Measurements from ENCODE around the gene LRRC25. TPM values are rescaled to one million over a fixed set of nuclear protein-coding genes. Genes with fewer than 3 reads are reported as not detected.
"Not testable (repeated sequence)": the region's sequence is repeated elsewhere in the genome, so short reads cannot be mapped to it uniquely, and the experiment has no call there.

Gene LRRC25
- total RNA-seq, 1 donor from 2014 or later: 0.47 TPM

- ATAC-seq (ENCODE audit: low read depth): no peak
- CTCF ChIA-PET: no interaction called here
- Mint-ChIP-seq H3K4me1 (peaks cover 9% of the 10 kb centered on the region), H3K4me3 (no peak overlapping the region), H3K9me3 (no peaks in the 10 kb centered on the region), H3K27ac (no peak overlapping the region), H3K36me3 (ENCODE audit: low read depth) (peaks cover 39% of the 10 kb centered on the region), H3K27me3 (no peaks in the 10 kb centered on the region)
- no peak for DNase-seq
- intact Hi-C loops (cut with micrococcal nuclease): no loop called here
- TF ChIP-seq CTCF (IDR thresholded peaks at IDR 0.05): no peak
- POLR2A ChIA-PET: no interaction called here
Measured at GRCh38 chr19:18362934-18363542, 34.4 kb downstream of the LRRC25 start.

GRCh38 chr19:18361646-18362045 is 35.8 kb downstream of the LRRC25 start:
- H3K4me3 Mint-ChIP-seq: no peak overlapping the region

GRCh38 chr19:18357041-18357440 is 40.4 kb downstream of the LRRC25 start:
- TF ChIP-seq CTCF (IDR thresholded peaks at IDR 0.05): no peak
- CTCF ChIA-PET: no interaction called here

More at GRCh38 chr19:18361646-18362045, 35.8 kb downstream of the LRRC25 start:
- no peaks in the 10 kb centered on the region for H3K9me3 Mint-ChIP-seq
- intact Hi-C loops (cut with micrococcal nuclease): no loop called here
- peaks cover 9% of the 10 kb centered on the region for H3K4me1 Mint-ChIP-seq
- ChIA-PET POLR2A (interaction anchor here (0.6 kb wide), 2 partner anchors 90 to 174 kb away, joined by 3 to 5 read pairs; no protein-coding TSS in a partner anchor), CTCF (no interaction called here)
- no peaks in the 10 kb centered on the region for H3K27me3 Mint-ChIP-seq
- ATAC-seq (ENCODE audit: low read depth): no peak
- no peak overlapping the region for H3K27ac Mint-ChIP-seq
- TF ChIP-seq CTCF (IDR thresholded peaks at IDR 0.05): no peak
- DNase-seq: no peak
- peaks cover 52% of the 10 kb centered on the region for H3K36me3 Mint-ChIP-seq (ENCODE audit: low read depth)

GRCh38 chr19:18354743-18355142 is 42.7 kb downstream of the LRRC25 start:
- H3K27me3 Mint-ChIP-seq; H3K4me1 Mint-ChIP-seq; H3K4me3 Mint-ChIP-seq; H3K27ac Mint-ChIP-seq; DNase-seq; ATAC-seq (ENCODE audit: low read depth); H3K9me3 Mint-ChIP-seq: not testable (repeated sequence)
- H3K36me3 Mint-ChIP-seq (ENCODE audit: low read depth): peaks cover 44% of the 10 kb centered on the region
- POLR2A ChIA-PET: interaction anchor here (0.6 to 0.8 kb wide), 3 partner anchors 62 to 346 kb away, joined by 3 to 5 read pairs (median 4); no protein-coding TSS in a partner anchor
- intact Hi-C loops (cut with micrococcal nuclease): loop anchor here (5.0 kb wide), 1 partner anchor 33 kb away; the partner anchor contains the start of gene GDF15
- CTCF ChIA-PET: interaction anchor here (1.0 kb wide), 1 partner anchor 75 kb away, joined by 3 read pairs; no protein-coding TSS in a partner anchor

More at GRCh38 chr19:18357041-18357440, 40.4 kb downstream of the LRRC25 start:
- Mint-ChIP-seq H3K27ac (no peak overlapping the region), H3K27me3 (no peaks in the 10 kb centered on the region), H3K9me3 (no peaks in the 10 kb centered on the region), H3K36me3 (ENCODE audit: low read depth) (peaks cover 50% of the 10 kb centered on the region), H3K4me3 (no peak overlapping the region), H3K4me1 (no peaks in the 10 kb centered on the region)
- intact Hi-C loops (cut with micrococcal nuclease): no loop called here
- POLR2A ChIA-PET: no interaction called here
- no peak for ATAC-seq (ENCODE audit: low read depth)
- no peak for DNase-seq

- no peaks in the 10 kb centered on the region for H3K9me3 Mint-ChIP-seq
- no peak for ATAC-seq (ENCODE audit: low read depth)
- no peak overlapping the region for H3K4me3 Mint-ChIP-seq
- POLR2A ChIA-PET: no interaction called here
- no peak for TF ChIP-seq CTCF (IDR thresholded peaks at IDR 0.05)
- CTCF ChIA-PET: no interaction called here
- DNase-seq: no peak
- H3K4me1 Mint-ChIP-seq: no peaks in the 10 kb centered on the region
- intact Hi-C loops (cut with micrococcal nuclease): loop anchor here (5.0 kb wide), 1 partner anchor 34 kb away; the partner anchor contains the start of gene GDF15
- H3K27me3 Mint-ChIP-seq: no peaks in the 10 kb centered on the region
- H3K36me3 Mint-ChIP-seq (ENCODE audit: low read depth): peaks cover 35% of the 10 kb centered on the region
- no peak overlapping the region for H3K27ac Mint-ChIP-seq
Measured at GRCh38 chr19:18353378-18354005, 43.9 kb downstream of the LRRC25 start.
